Measurements from ENCODE around the gene TCTN3. TPM values are rescaled to one million over a fixed set of nuclear protein-coding genes. Genes with fewer than 3 reads are reported as not detected.
"Not testable (repeated sequence)": the region's sequence is repeated elsewhere in the genome, so short reads cannot be mapped to it uniquely, and the experiment has no call there.

The TCTN3 gene
- total and polyA plus RNA-seq, 2 donors, result 14.9 to 20.4 TPM

- no peak overlapping the region for H3K27ac ChIP-seq (ENCODE audit: low read depth in 1 of 2, low read length in 1 of 2)
- WGBS, result 85% methylated on average over 3 of the region's 3 CpGs
- DNase-seq (ENCODE audit: low read depth in 6 of 9, low spot score in 9 of 9), result no peak
Measured at GRCh38 chr10:95729323-95730055, 35.8 kb upstream of the TCTN3 start.

GRCh38 chr10:95728526-95728925 lies 34.8 kb upstream of the TCTN3 start:
- peaks cover 0 to 3% of the 10 kb centered on the region in 2 donors for H3K9me3 ChIP-seq (ENCODE audit: control insufficient read depth in 2 of 2, insufficient read depth in 1 of 2, low read length in 1 of 2)
- no peaks in the 10 kb centered on the region for H3K4me1 ChIP-seq (ENCODE audit: control insufficient read depth in 2 of 2, insufficient read depth in 2 of 2, low read length in 2 of 2)
- H3K36me3 ChIP-seq (ENCODE audit: control insufficient read depth in 2 of 2, insufficient read depth in 2 of 2, low read length in 1 of 2), result no peaks in the 10 kb centered on the region
- H3K27ac ChIP-seq (ENCODE audit: low read depth in 1 of 2, low read length in 1 of 2), result no peak overlapping the region
- WGBS, result 85% methylated on average over 4 of the region's 4 CpGs
- H3K4me3 ChIP-seq (ENCODE audit: low read length in 2 of 2), result no peak overlapping the region
- H3K27me3 ChIP-seq (ENCODE audit: control insufficient read depth in 2 of 2, insufficient read depth in 1 of 2, low read length in 1 of 2), result no peaks in the 10 kb centered on the region
- no peak for DNase-seq (ENCODE audit: low read depth in 6 of 9, low spot score in 9 of 9)

More at GRCh38 chr10:95729323-95730055, 35.8 kb upstream of the TCTN3 start:
- no peaks in the 10 kb centered on the region for H3K4me1 ChIP-seq (ENCODE audit: control insufficient read depth in 2 of 2, insufficient read depth in 2 of 2, low read length in 2 of 2)
- no peaks in the 10 kb centered on the region for H3K27me3 ChIP-seq (ENCODE audit: control insufficient read depth in 2 of 2, insufficient read depth in 1 of 2, low read length in 1 of 2)
- peaks cover 0 to 2% of the 10 kb centered on the region in 2 donors for H3K9me3 ChIP-seq (ENCODE audit: control insufficient read depth in 2 of 2, insufficient read depth in 1 of 2, low read length in 1 of 2)
- no peak overlapping the region for H3K4me3 ChIP-seq (ENCODE audit: low read length in 2 of 2)
- no peaks in the 10 kb centered on the region for H3K36me3 ChIP-seq (ENCODE audit: control insufficient read depth in 2 of 2, insufficient read depth in 2 of 2, low read length in 1 of 2)

- WGBS, result 56% methylated on average over 4 of the region's 4 CpGs
- not testable (repeated sequence) for H3K4me3 ChIP-seq (ENCODE audit: low read length in 2 of 2); H3K36me3 ChIP-seq (ENCODE audit: control insufficient read depth in 2 of 2, insufficient read depth in 2 of 2, low read length in 1 of 2); H3K27ac ChIP-seq (ENCODE audit: low read depth in 1 of 2, low read length in 1 of 2); H3K4me1 ChIP-seq (ENCODE audit: control insufficient read depth in 2 of 2, insufficient read depth in 2 of 2, low read length in 2 of 2); H3K27me3 ChIP-seq (ENCODE audit: control insufficient read depth in 2 of 2, insufficient read depth in 1 of 2, low read length in 1 of 2); DNase-seq (ENCODE audit: low read depth in 6 of 9, low spot score in 9 of 9); H3K9me3 ChIP-seq (ENCODE audit: control insufficient read depth in 2 of 2, insufficient read depth in 1 of 2, low read length in 1 of 2)
Measured at GRCh38 chr10:95722496-95722895, 28.8 kb upstream of the TCTN3 start.

DNA sequence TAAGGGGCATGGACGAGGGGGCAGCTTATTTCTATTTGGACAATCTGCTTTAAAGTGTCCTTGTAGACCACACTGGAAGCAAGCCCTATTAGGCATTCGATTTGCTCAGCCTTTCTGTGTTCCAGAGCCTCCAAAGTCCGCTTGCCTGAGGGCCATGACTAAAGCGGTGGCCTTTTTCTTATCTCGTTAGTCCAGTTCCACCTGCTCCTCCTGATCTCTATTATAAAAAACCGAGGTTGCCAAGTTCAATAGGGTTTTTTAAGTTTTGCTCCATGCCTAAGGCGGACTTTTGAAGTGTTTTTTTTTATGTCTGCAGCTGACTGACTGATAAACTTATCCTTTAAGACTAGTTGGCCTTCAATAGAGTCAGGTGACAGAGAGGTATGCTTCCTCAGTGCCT lies 27.0 kb upstream of the TCTN3 start:
- H3K27me3 ChIP-seq (ENCODE audit: control insufficient read depth in 2 of 2, insufficient read depth in 1 of 2, low read length in 1 of 2); H3K9me3 ChIP-seq (ENCODE audit: control insufficient read depth in 2 of 2, insufficient read depth in 1 of 2, low read length in 1 of 2); H3K4me3 ChIP-seq (ENCODE audit: low read length in 2 of 2); H3K36me3 ChIP-seq (ENCODE audit: control insufficient read depth in 2 of 2, insufficient read depth in 2 of 2, low read length in 1 of 2); H3K4me1 ChIP-seq (ENCODE audit: control insufficient read depth in 2 of 2, insufficient read depth in 2 of 2, low read length in 2 of 2); H3K27ac ChIP-seq (ENCODE audit: low read depth in 1 of 2, low read length in 1 of 2); DNase-seq (ENCODE audit: low read depth in 6 of 9, low spot score in 9 of 9): not testable (repeated sequence)
- 92% methylated on average over 7 of the region's 7 CpGs for WGBS

DNA sequence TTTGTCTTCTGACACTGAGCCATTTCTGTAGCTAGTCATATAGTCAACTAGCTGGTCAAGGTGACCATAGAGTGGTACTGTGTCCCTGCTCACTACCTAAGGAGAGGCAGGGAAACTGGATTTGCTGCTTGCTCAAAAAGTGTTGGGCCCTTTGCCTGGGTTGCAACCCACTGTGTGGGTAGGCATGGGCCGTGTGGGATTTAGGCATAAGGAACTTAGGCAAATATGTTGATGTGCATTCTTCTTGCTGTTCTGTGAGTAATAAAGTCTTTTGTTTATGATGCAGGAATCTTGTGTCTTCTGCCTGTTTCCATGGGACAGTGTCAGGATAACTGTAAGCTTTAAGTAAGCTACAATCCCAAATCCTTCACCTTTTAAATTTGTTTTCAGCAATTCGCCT lies 23.1 kb upstream of the TCTN3 start:
- WGBS, result 94% methylated on average over 2 of the region's 2 CpGs
- H3K4me1 ChIP-seq (ENCODE audit: control insufficient read depth in 2 of 2, insufficient read depth in 2 of 2, low read length in 2 of 2), result no peaks in the 10 kb centered on the region
- no peak overlapping the region for H3K4me3 ChIP-seq (ENCODE audit: low read length in 2 of 2)
- H3K27ac ChIP-seq (ENCODE audit: low read depth in 1 of 2, low read length in 1 of 2), result no peak overlapping the region
- no peaks in the 10 kb centered on the region for H3K9me3 ChIP-seq (ENCODE audit: control insufficient read depth in 2 of 2, insufficient read depth in 1 of 2, low read length in 1 of 2)
- no peaks in the 10 kb centered on the region for H3K27me3 ChIP-seq (ENCODE audit: control insufficient read depth in 2 of 2, insufficient read depth in 1 of 2, low read length in 1 of 2)
- no peak for DNase-seq (ENCODE audit: low read depth in 6 of 9, low spot score in 9 of 9)
- H3K36me3 ChIP-seq (ENCODE audit: control insufficient read depth in 2 of 2, insufficient read depth in 2 of 2, low read length in 1 of 2), result no peaks in the 10 kb centered on the region

- DNase-seq (ENCODE audit: low read depth in 6 of 9, low spot score in 9 of 9), result no peak
- 93% methylated on average over 3 of the region's 3 CpGs for WGBS
Measured at GRCh38 chr10:95716466-95716865, 22.7 kb upstream of the TCTN3 start.

DNA sequence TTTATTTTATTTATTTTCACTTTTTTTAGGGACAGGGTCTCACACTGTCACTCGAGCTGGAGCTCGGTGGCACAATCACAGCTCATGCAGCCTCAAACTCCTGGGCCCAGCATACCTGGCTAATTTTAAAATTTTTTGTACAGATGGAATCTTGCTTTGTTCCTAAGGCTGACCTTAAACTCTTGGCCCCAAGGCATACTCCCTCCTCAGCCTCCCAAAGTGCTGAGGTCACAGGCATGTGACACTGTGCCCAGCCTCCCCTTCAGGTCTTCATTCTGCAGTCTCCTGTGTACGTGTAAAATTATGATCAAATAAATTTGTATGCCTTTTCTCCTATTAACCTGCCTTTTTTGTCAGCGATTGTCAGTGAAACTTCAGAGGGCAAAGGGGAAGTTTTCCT lies 17.8 kb upstream of the TCTN3 start:
- H3K27me3 ChIP-seq (ENCODE audit: control insufficient read depth in 2 of 2, insufficient read depth in 1 of 2, low read length in 1 of 2), result no peaks in the 10 kb centered on the region
- H3K9me3 ChIP-seq (ENCODE audit: control insufficient read depth in 2 of 2, insufficient read depth in 1 of 2, low read length in 1 of 2), result peaks cover 0 to 8% of the 10 kb centered on the region in 2 donors
- H3K27ac ChIP-seq (ENCODE audit: low read depth in 1 of 2, low read length in 1 of 2), result no peak overlapping the region
- no peaks in the 10 kb centered on the region for H3K4me1 ChIP-seq (ENCODE audit: control insufficient read depth in 2 of 2, insufficient read depth in 2 of 2, low read length in 2 of 2)
- no peaks in the 10 kb centered on the region for H3K36me3 ChIP-seq (ENCODE audit: control insufficient read depth in 2 of 2, insufficient read depth in 2 of 2, low read length in 1 of 2)
- no peak overlapping the region for H3K4me3 ChIP-seq (ENCODE audit: low read length in 2 of 2)
- DNase-seq (ENCODE audit: low read depth in 6 of 9, low spot score in 9 of 9), result no peak
- 96% methylated on average over 4 of the region's 4 CpGs for WGBS

More at GRCh38 chr10:95716466-95716865, 22.7 kb upstream of the TCTN3 start:
- Histone ChIP-seq H3K36me3 (ENCODE audit: control insufficient read depth in 2 of 2, insufficient read depth in 2 of 2, low read length in 1 of 2) (no peaks in the 10 kb centered on the region), H3K4me3 (ENCODE audit: low read length in 2 of 2) (no peak overlapping the region), H3K27me3 (ENCODE audit: control insufficient read depth in 2 of 2, insufficient read depth in 1 of 2, low read length in 1 of 2) (no peaks in the 10 kb centered on the region), H3K4me1 (ENCODE audit: control insufficient read depth in 2 of 2, insufficient read depth in 2 of 2, low read length in 2 of 2) (no peaks in the 10 kb centered on the region), H3K9me3 (ENCODE audit: control insufficient read depth in 2 of 2, insufficient read depth in 1 of 2, low read length in 1 of 2) (no peaks in the 10 kb centered on the region), H3K27ac (ENCODE audit: low read depth in 1 of 2, low read length in 1 of 2) (no peak overlapping the region)

DNA sequence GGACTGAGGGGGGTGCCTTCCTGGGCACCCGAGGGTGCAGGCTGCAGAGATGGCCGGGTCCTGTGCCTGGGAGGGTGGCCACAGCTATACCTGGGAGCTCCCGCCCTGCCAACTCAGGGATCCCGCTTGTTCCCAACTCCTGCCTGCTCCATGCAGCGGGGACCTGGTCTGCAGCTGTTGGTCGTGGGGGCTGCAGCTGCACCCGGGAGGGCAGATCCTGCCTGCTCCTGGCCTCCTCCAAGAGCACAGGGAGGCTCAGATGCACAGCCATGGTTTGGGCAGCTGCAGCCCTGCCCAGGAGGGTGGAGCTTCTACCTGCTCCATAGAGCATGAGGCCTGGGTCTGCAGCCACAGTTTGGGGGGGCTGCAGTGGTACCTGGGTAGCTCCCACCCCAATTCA lies 13.3 kb upstream of the TCTN3 start:
- WGBS, result 96% methylated on average over 7 of the region's 7 CpGs
- H3K4me1 ChIP-seq (ENCODE audit: control insufficient read depth in 2 of 2, insufficient read depth in 2 of 2, low read length in 2 of 2), result no peaks in the 10 kb centered on the region
- no peaks in the 10 kb centered on the region for H3K36me3 ChIP-seq (ENCODE audit: control insufficient read depth in 2 of 2, insufficient read depth in 2 of 2, low read length in 1 of 2)
- peaks cover 0 to 13% of the 10 kb centered on the region in 2 donors for H3K9me3 ChIP-seq (ENCODE audit: control insufficient read depth in 2 of 2, insufficient read depth in 1 of 2, low read length in 1 of 2)
- DNase-seq (ENCODE audit: low read depth in 6 of 9, low spot score in 9 of 9), result no peak
- H3K4me3 ChIP-seq (ENCODE audit: low read length in 2 of 2), result no peak overlapping the region
- H3K27ac ChIP-seq (ENCODE audit: low read depth in 1 of 2, low read length in 1 of 2), result no peak overlapping the region
- no peaks in the 10 kb centered on the region for H3K27me3 ChIP-seq (ENCODE audit: control insufficient read depth in 2 of 2, insufficient read depth in 1 of 2, low read length in 1 of 2)

- Histone ChIP-seq H3K4me3 (ENCODE audit: low read length in 2 of 2) (no peak overlapping the region), H3K27ac (ENCODE audit: low read depth in 1 of 2, low read length in 1 of 2) (no peak overlapping the region), H3K36me3 (ENCODE audit: control insufficient read depth in 2 of 2, insufficient read depth in 2 of 2, low read length in 1 of 2) (no peaks in the 10 kb centered on the region), H3K4me1 (ENCODE audit: control insufficient read depth in 2 of 2, insufficient read depth in 2 of 2, low read length in 2 of 2) (no peaks in the 10 kb centered on the region), H3K27me3 (ENCODE audit: control insufficient read depth in 2 of 2, insufficient read depth in 1 of 2, low read length in 1 of 2) (no peaks in the 10 kb centered on the region), H3K9me3 (ENCODE audit: control insufficient read depth in 2 of 2, insufficient read depth in 1 of 2, low read length in 1 of 2) (peaks cover 0 to 13% of the 10 kb centered on the region in 2 donors)
- DNase-seq (ENCODE audit: low read depth in 6 of 9, low spot score in 9 of 9), result no peak
- 49% methylated on average over 6 of the region's 6 CpGs for WGBS
Measured at GRCh38 chr10:95706573-95706972, 12.8 kb upstream of the TCTN3 start.
